GM12872 (cell line): Measurements from ENCODE around the gene CDPF1.

Source experiments
- TF ChIP-seq, protein P1 (sequence below): IDR thresholded peaks from 3 replicates; pipeline ENCODE4 v1.5.1; 2011; ENCODE audit warnings: low read depth, mild to moderate bottlenecking, low read length, moderate library complexity; ENCODE audit not compliant: insufficient read depth

The CDPF1 gene

DNA sequence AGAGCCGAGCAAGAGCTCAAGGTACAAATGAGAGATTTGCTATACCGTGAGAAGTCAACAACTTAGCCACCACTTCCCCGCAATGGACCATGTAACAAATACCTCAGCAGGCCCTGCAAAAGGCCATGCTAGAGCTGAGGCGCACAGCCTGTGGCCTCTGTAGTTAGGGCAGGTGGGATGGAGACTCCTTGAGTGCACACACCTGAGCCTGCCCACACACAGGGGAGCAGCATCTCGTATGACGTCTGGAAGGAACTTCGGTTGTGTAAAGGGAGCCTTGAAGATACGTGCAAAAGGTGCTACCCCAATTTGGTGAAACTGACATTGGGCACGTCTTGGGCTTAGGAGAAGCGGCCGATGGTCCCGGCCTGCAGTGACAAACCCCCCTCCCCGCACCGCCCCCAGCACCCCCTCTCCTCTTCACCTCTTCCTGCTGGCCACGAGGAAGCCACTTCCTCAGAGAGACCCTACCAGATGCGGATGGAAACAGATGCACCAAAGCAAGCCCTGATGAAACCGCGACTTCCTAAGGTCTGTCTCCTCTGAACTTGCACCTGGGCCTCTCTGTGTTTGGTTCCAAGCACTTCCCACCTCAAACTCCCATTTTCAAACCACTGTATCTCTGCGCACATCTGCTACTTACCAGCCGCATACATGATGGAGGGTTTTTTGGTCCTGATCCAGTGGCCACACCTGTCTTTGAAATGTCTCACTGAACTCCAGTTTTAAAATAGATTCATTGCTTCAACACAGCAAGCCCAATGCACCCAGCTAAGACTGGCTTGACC is 10.6 kb downstream of the CDPF1 start:
- TF ChIP-seq, protein P1, sequence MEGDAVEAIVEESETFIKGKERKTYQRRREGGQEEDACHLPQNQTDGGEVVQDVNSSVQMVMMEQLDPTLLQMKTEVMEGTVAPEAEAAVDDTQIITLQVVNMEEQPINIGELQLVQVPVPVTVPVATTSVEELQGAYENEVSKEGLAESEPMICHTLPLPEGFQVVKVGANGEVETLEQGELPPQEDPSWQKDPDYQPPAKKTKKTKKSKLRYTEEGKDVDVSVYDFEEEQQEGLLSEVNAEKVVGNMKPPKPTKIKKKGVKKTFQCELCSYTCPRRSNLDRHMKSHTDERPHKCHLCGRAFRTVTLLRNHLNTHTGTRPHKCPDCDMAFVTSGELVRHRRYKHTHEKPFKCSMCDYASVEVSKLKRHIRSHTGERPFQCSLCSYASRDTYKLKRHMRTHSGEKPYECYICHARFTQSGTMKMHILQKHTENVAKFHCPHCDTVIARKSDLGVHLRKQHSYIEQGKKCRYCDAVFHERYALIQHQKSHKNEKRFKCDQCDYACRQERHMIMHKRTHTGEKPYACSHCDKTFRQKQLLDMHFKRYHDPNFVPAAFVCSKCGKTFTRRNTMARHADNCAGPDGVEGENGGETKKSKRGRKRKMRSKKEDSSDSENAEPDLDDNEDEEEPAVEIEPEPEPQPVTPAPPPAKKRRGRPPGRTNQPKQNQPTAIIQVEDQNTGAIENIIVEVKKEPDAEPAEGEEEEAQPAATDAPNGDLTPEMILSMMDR = no peak

DNA sequence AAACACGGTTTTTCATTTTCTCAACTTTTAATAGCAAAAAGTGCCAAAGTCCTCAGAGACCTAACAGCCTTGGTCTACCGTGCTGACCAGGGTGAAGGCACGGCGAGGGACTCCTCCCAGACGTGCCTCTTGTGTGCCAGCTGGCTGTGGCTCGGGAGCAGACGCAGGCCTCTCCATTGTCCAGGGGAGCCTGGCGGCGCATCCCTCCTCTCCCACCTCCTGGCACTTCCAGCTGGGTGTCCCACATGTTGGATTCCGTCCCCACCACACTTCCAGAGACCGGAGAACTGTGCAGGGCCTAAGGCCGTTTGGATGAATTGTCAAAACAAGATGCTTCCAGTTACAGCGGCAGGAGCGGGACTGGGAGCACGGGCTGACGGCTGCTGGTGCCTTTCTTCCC is 11.6 kb downstream of the CDPF1 start:
- TF ChIP-seq, protein P1 = no peak

DNA sequence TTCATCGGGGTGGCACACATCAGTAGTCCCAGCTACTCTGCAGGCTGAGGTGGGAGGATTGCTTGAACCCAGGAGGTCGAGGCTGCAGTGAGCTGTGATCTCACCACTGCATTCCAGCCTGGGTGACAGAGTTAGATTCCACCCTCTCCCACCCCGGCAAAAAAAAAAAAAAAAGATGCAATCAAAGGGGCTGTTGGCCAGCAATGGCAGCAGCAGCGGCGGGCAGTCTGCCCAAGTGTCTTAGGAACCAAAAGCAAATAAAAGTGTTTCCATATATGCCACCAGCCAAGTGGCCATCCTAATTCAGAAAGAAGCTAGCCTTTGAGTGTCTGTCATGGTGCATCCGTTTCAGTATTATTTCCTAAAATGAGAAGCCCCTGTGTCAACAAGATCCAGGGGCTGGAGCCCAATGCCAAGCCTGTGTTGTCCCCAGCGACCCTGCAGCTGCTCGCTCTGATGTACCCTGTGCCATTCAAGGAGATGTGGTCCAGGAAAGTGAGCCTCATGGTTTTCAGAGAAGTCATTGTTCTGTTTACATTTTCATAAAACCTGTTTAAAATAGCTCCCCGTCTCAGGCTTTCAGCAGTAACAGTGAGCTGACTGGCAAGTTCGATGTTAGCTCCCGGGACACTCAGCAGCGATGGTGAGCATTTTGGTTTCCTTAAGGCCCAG is 12.5 kb downstream of the CDPF1 start:
- TF ChIP-seq, protein P1 = no peak

DNA sequence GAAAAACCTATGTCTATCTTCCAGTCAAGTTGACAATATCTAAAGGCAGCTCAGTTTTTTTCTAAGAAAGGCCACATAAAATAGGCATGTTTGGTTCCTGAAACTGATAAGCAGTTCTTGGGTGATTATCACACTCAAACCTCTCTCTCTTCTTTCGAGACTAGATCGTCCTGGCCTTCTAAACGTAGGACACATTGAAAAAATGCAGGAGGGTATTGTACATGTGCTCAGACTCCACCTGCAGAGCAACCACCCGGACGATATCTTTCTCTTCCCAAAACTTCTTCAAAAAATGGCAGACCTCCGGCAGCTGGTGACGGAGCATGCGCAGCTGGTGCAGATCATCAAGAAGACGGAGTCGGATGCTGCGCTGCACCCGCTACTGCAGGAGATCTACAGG is 15.1 kb downstream of the CDPF1 start:
- TF ChIP-seq, protein P1 = no peak

DNA sequence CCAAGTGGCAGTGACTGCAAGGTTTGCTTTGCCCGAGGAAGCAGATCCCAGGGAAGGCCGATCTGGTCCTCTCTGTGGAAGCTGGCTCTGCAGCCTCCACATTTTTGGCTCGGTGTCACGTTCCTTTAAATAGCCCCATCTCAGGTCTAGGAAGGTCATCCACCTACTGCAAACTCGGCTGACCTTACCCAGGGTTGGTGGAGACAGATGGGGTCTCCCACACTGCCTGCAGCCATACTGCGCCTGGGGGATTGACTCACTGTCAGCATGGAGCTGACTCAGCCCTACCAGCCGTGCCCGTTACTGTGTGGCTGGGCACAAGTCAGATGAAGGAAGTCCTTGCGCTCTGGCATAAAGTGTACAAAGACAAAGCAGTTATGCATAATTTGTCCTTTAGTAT is 16.9 kb downstream of the CDPF1 start:
- TF ChIP-seq, protein P1 = no peak

DNA sequence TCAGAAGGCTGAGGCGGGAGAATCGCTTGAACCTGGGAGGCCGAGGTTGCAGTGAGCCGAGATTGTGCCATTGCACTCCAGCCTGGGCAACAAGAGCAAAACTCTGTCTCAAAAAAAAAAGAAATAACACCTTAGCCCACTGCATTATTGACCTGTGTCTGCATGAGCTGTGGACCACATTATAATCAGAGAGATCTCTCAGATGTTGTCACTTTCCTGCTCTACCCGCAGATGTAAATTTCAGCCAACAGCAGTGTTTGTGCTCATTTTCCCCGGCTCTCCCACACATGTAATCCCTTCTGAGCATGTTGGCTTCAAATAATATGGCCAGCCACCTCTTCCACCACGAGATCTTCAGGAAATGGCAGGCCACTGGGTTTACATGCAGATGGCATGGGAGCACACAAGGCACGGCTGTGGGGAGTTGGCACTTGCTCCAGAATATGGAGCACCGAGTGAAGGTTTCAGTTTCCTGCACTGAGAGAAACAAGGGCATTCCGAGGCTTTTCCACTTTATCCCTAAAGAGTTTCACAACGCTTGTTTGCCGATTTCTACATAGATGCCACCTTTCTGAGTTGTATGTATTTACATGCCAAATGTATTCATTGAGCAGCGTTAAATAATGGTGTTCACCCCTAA is 19.7 kb downstream of the CDPF1 start:
- TF ChIP-seq, protein P1 = no peak

DNA sequence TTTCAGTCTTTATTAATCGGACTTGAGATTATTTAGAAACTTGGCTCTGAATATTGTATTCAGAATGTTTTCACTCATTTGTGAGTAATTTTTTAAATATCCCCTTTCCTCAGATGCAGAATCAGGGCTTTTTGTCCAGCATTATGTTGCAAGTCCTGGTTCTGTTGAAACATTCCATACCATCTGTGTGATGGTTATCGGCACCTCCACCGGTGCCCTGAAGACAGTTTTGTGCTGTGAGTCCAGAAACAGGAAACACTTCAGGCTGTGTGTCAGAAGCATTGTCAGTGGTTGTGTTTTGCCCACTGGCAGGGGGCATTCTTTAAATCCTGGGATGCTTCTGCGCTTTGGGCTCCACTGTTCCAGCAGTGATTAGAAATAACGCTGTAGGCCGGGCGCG is 20.4 kb downstream of the CDPF1 start:
- TF ChIP-seq, protein P1 = no peak
